Activated CD8-positive, alpha-beta memory T cell treated with anti-CD3 and anti-CD28 coated beads, Interleukin-2, amount 50 U/mL, for 24 hours (primary cell): Measurements from ENCODE around the gene CALCA.

Experiments
- DNase-seq: peaks from one replicate; pipeline ENCODE4 v3.0.0-alpha.2; 2020; ENCODE audit errors: extremely low read depth

CALCA gene

DNA sequence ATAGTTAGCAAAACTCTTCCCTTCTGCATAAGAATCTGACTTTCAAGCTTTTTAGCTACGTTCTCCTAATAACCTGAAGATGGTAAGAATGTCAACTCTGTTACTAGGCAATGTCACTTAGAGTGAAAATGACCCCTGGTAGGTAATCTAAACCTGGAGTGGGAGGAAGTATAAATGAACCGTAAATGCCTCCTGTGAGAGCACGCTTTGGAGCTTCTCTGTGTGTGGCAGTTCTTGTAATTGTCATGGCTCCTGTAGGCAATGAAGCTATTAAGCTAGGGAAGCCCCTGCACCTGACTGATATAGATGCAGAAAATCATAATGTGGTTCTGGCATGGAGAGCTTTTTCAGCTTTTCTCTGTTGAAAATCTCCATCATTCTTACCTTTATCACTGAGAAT lies 29.4 kb downstream of the CALCA start:
- no peak for DNase-seq

- DNase-seq = no peak
These were observed 33.2 kb downstream of the CALCA start for GRCh38 chr11:14938936-14939335.

GRCh38 chr11:14934641-14935351 lies 37.4 kb downstream of the CALCA start:
- DNase-seq = no peak

GRCh38 chr11:14932447-14932846 lies 39.7 kb downstream of the CALCA start:
- no peak for DNase-seq

DNA sequence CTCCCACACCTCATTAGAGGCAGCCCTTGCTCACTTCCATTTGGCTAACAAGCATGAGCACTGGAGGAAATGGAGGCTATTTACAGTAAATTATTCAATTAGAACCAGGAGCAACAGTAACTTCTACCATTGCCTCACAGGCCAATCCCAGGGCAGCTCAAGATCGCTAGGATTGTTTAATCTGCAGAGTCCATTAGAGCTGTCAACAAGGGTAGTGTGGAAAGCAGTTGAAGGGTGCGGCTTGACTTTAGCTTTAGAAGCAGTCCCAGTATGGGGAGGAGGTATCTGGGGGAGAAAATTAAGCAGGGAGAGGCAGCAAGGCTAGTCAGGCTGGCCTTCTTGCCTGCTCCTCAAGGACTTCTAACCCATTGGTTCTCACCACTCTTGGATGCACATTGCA lies 41.8 kb downstream of the CALCA start:
- DNase-seq = no peak

DNA sequence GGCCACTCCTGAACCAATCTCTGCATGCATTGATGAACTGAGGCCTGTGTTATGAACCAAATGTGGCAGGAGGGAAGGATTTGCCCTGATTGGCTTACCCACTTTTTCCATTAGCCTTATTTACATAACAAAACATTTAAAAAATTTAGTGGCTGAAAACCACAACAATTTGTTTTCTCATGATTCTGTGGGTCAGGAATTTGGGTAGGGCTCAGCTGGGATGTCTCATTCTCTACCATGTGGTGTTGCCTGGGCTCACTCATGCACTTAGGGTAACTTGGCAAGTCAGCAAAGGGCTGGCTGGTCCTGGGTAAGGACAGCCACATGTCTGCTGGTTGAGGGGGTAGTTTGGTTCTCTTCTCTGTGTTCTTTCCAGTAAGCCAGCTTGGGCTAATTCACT lies 45.0 kb downstream of the CALCA start:
- no peak for DNase-seq

GRCh38 chr11:14924318-14924717 lies 47.8 kb downstream of the CALCA start:
- no peak for DNase-seq
